GM21737 (cell line): Measurements from ENCODE around the gene PLXNA3.
"Not testable (repeated sequence)": the region's sequence is repeated elsewhere in the genome, so short reads cannot be mapped to it uniquely, and the experiment has no call there.

Experiments used
- ATAC-seq: cut with Tn5 transposase; IDR thresholded peaks from one replicate; pipeline ENCODE4 v1.9.1; 2021; ENCODE audit warnings: mild to moderate bottlenecking, moderate library complexity; ENCODE audit not compliant: unreplicated experiment

PLXNA3 gene

DNA sequence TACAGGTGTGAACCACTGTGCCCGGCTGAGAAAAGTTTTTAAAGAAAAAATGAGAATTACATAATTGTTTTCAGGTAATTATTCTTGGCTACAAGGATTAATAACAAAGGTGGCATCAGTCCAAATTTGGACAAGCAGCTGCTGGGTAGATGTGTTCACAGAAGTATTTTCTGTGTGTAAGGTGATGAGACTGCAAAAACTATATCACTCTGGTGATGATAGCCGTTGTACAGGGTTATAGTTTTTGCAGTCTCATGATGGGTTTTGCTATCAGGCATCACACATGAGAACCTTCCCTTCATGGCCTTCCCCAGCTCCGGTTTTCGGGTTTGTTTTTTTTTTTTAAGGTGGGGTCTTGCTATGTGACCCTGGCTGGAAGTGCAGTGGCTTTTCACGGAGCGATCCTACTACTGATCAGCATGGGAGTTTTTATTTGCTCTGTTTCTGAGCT lies 37.4 kb downstream of the PLXNA3 start:
- no peak for ATAC-seq

DNA sequence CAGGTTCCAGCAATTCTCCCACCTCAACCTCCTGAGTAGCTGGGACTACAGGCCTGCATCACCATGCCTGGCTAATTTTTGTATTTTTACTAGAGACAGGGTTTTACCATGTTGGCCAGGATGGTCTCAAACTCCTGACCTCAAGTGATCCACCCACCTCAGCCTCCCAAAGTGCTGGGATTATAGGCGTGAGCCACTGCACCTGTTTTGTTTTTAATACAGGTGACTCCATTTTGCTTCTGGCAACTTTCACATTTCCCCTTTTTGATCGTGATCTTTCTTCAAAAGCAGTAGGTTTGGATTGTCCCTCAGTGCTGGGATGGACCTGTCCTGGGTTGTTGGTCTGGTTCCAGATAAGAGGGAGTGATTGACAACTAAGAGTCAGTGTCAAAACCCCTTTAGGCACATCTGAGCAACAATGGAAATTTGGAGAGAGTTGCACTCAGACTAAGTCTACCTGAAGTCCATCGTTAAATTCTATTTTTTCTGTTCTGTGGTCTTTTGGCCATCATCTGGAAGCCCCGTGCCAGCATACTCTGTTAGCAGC lies 38.6 kb downstream of the PLXNA3 start:
- not testable (repeated sequence) for ATAC-seq

DNA sequence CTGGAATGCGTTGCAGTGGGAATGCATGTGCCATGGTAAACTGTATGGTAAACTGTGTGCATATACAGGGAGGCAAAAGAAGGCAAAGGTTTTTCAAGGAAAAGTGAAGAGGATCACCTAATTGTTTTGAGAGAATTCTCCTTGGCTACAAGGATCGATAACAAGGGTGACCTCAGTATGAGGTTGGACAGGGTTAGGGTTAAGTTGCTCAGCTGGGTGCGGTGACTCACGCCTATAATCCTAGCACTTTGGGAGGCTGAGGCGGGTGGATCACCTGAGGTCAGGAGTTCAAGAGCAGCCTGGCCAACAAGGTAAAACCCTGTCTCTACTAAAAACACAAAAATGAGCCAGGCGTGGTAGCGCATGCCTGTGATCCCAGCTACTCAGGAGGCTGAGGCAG lies 43.3 kb downstream of the PLXNA3 start:
- not testable (repeated sequence) for ATAC-seq

DNA sequence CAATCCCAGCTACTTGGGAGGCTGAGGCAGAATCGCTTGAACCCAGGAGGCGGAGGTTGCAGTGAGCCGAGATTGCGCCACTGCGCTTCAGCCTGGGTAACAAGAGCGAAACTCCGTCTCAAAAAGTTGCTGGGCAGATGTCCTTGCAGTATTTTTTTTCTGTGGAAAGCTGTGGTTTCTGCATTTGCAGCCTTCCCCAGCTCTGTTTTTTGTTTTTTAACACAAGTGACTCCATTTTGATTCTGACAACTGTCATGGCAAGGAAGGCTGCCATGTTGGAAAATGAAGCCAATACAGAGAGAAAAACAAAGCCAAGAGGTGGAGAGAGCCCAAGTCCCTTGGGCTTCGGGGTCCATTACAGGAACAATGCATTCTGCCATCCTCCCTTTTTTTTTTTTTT lies 44.0 kb downstream of the PLXNA3 start:
- no peak for ATAC-seq

DNA sequence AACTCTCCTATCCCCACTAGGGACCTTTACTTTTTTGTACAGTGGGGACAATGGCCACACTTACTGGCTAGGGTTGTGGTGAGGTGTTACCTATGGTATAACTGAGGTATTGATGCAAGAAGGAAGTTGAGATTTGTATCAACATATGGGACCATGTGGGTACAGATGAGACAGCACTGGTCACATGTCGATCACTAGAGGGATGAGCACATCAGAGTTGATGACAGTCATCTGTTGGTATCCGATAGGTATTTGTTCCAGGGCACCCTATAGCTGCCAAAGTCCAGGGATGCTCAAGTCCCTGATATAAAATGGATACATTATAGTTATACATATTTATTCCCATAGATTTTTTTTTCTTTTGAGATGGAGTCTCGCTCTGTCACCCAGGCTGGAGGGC lies 44.9 kb downstream of the PLXNA3 start:
- ATAC-seq = no peak

DNA sequence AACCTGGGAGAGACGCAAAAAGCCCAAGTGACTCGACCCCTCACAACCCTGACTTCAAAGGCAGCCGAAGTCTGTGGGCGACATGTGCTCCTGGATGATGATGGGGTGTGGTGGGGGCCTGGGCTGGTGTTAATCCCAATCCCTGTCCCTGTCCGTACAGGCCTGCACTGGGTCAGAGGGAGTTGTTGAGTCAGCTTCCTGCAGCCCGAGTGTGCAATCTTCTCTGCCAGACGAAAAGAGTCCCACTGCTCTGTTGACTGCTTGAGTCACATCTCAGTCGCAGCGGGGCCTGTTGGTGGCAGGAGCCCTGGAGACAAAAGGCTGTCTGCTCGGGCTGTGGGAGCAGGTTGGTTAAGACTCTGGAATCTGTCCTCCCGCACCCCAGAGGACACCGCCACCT lies 47.7 kb downstream of the PLXNA3 start:
- ATAC-seq = no peak

DNA sequence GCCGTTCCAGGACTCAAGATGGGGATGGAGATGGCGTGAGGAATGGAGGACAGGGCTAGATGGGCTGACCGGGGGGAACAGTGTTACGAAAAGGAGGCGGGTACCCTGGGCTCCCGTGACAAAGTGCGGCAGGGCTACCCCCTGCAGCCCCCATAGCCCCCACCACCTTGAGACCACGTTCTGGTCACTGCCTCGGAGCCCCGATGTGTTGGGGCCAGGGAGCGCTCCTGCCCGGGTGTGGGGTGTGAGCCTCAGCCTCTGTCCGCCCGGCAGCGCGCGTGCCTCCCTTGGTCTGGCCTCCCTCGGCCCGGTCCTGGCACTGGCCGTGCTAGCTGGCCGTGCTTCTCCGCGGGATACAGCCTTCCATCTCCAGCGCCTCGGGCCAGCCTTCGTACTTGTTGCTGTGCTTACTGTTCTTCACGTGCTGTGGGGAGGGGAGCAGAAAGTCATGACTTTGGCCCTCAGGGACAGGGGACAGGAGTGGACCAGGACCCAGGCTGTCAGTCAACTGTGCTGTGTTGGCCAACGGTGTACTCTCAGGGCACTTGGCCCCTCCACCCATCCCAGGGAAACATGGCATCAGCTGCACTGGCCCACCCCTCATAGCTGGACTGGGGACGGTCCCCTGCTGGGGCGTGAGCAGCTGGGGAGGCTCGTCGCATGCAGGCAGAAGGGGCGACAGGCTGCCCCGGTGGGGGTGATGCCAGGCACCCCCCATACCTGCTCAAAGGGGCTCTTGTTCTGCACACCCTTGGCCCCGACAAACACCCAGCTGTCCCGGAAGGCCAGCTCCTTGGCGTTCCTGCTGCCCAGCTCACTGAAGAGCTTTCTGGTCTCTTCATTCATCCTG lies 48.6 kb downstream of the PLXNA3 start:
- ATAC-seq = no peak

DNA sequence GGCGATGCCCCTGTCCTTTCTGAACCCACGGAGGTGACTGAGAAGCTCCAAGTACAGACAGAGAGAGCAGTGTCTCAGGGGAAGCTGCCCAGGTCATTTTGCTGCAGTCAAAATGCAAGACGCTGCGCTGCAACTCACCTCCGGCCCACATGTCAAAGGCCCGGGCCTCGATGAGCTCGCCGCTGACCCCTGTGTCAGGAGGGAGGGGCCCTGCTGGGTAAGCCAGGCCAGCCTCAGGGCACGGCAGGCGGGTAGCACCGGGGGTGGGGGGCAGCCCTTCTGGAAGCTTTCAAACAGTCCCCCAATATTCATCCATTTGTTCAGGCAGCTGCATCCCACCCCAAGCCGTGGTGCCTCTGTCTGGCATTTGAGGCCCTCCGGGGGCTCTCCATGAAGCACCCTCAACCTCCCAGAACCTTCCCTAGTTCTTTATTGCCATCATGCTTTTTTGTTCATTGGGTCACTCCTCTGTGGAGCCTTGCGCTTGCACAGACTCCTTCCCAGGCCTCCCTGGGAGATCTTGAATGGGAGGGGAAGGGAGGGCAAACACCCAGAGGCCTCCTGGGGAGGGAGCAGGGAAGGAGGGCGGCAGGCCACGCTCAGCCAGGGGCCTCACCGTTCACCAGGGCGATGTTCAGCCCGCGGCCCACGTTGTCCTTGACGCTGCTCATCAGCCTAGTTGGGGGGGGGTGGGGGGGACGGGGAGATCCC lies 49.7 kb downstream of the PLXNA3 start:
- no peak for ATAC-seq

DNA sequence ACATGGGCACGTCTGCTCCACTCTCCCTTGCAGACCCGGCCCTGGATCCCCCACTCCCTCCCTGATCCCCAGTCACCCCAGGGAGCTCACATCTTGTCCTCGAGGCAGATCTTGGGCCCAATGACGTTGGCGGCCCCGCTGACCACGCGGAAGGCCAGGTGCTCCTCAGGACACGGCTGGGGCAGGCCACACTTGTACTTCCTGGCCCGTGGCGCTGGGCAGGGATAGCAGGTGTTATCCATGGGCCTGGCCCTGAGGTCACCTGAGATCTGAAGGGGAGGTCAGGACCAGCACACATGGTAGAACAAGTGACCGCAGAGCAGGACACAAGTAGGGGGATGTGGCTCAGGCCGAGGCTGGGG lies 50.3 kb downstream of the PLXNA3 start:
- ATAC-seq = no peak

DNA sequence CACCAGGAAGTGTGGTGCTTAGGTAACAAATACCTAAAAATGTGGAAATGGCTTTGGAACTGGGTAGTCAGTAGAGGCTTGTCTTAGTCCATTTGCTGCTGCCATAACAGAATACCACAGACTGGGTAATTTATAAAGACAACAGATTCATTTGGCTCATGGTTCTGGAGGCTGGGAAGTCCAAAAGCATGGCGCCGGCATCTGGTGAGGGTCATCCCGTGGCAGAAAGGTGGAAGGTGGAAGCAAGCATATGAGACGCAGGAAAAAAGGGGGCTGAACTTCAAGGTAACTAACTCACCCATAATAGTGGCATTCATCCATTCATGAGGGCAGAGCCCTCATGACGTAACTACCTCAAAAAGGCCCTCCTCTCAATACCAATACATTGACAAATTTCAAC lies 51.4 kb downstream of the PLXNA3 start:
- ATAC-seq = no peak

DNA sequence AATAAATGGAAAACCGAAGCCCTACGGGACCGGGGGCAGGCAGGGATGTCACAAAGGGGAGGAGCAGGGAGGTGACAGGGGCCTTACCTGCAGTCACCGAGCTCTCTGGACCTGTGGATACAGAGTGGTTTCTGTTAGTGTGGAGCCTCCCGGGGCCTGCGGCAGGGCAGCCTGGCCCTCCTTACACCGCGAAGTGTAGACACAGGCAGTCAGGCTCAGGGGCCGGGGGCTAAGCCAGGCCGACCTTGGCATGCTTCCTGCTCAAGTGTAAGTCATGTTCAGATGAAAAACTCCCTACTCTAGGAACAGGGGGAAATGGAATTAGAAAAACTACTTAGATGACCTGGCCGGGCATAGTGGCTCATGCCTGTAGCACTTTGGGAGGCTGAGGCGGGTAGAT lies 53.7 kb downstream of the PLXNA3 start:
- no peak for ATAC-seq

DNA sequence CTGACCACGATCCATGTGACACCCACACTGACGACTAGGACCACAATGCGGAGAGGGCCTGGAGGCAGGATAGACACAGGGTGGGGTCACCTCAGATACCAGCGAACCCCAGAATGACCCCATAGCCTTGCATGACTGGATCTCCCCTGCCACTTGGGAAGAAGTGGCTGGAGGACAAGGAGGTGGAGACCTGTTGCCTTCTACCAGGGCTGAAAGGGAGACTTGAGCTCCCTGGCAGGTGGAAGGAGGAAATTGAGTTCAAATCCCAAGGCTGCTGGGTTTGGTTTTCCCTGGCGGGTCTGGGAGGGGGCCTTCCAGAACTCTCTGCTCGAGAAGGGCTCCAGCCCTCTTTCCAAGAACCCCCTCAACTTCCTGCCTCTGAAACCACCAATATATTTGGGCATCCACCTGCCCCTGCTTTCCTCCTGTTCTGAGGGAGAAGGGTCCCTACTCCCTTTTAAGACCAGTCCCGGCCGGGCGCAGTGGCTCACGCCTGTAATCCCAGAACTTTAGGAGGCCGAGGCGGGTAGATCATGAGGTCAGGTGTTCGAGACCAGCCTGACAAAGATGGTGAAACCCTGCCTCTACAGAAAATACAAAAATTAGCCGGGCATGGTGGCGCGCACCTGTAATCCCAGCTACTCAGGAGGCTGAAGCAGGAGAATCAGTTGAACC lies 54.9 kb downstream of the PLXNA3 start:
- no peak for ATAC-seq

DNA sequence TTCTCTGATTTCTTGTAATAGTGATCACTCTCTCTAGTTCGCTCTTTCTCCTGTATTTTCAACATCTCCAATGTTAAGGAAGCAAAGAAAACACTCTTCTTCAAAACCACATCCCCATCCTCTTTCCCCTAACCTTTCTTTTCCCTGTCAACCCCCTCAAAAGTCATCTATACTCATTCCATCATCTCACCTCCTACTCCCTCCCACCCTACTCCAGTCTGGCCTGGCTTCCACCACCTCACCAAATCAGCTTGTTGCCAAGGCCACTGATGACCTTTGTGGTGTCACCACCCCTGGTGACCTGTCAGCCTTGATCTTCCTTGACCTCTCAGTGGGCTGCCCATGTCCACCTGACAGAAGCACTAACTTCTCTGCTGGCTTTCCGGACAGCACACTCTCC lies 55.6 kb downstream of the PLXNA3 start:
- no peak for ATAC-seq

DNA sequence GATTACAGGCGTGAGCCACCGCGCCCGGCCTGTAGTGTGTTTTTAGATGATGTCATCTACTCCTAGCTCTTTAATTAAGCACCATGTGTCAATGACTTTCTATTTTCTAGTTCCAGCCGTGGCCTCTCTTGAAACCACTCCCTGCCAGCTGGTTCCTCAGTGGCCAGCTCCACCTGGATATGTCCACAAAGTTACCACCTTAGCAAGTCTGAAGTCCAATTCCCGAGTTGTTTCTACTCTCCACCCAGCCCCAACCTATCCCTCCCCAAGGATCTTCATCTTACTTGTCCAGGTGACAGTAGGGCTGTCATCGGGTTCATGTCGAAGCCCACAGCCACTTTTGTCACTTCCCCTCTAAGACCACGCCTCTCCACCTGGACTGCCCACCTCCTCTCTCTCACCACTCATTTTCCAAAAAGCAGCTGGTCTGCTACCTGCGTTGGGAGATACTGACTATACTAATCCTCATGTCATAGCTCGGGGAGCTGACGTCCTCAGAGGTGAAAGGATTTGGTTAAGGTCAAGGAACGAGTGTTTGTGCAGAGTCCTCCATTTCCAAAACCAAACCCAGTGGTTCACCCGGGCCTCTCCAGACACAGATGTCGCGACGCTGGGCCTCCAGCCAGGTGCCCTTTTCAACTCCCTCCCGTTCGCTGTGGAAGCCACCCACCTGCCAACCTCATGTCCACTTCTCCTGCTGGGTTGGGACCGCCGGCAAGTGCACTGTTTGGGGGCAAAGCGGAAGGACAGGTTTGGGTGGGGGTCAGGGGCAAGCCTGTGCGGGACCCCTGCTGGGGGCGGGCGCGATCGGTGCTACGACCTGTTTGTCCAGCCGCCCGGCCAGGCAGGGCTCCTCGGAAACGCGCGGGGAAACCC lies 57.2 kb downstream of the PLXNA3 start:
- no peak for ATAC-seq

DNA sequence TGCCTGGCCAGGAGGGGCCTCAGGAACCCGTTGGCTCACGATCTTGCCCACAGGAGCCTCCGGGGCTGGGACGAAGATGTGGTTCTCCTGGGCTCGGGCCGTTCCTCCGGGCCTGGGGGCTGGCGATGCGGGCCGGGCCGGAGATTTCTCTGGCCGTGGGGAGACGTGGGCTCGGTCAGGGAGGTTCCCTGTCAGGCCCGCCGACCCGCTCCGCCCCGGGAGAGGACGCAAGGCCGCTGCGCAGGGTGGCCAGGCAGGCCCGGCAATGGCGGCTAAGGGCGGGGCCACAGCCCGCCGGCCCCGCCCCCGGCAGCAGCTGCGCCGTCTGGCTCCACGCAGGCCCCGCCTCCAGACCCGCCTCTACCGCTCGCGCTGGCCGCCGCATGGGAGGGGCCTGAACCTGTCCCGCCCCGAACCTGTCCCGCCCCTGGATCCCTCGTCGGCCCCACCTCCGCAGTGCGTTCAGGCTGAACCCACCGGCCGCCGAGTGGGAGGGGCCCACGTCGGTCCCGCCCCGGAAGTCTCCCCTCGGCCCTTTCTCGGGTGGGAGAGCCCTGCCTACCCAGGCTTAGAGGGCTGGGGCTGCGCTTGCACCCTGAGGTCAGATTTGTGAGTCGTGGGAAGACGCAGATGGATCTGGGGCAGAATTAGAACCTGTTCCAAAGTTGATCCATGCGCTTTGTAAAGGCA lies 58.0 kb downstream of the PLXNA3 start, which contains the start of gene FAM3A:
Gene FAM3A, minus strand, starts transcription at position 267 of the 690 bp plus-strand sequence. CDS start 460 bp downstream, outside the sequence.
- ATAC-seq = peak; percentile 93

DNA sequence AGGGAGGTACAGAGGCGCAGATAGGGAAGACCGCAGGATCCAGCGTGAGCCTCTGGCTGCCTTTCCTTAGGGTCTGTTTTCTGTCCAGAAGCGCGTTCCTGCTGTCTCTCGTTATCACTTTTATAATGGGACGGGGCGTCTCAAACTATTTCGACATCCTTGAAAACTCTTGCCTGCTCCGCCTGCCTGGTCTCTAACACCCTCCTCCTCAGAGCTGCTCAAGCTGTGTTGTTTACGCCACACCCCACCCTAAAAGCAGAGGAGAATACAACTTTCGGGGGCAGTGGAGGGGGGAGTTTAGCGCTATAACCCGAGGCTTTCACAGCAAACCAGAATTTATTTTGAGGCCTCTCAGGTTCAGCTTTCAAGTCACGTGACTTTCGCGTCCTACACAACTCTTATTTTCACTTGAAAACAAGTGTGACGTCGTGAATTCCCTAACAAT lies 58.6 kb downstream of the PLXNA3 start:
- ATAC-seq = no peak

DNA sequence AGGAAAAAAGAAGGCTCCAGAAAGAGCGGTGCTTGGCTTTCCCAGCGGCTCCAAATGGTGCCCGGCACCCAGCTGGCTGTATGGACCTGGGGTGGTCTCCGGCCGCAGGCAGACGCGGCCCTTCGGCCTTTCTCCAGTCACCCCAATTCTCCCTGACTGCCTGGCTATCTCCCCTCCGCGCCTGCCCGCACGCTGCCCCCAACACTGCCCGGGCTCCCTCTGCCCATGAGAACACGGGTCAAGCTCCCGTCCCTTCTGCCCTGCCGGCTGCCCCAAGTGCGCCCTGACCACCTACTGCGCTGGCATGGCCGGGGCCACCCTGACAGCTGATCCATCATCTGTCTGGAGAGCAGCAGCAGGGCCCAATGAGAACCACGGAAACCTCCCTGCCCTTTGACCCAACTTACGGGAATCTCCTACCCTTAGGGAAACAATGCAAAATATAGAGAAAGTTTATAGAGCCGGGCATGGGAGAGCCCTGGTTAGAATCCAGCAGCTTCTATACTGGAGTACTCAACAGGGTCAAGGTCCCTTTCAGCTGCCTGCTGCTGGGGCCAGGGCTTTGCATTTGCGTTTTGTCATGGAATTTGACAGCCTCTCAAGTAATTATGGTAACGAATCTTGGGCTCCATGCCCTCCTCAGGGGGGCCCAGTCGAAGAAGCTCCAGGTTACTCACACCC lies 59.2 kb downstream of the PLXNA3 start:
- ATAC-seq = no peak

DNA sequence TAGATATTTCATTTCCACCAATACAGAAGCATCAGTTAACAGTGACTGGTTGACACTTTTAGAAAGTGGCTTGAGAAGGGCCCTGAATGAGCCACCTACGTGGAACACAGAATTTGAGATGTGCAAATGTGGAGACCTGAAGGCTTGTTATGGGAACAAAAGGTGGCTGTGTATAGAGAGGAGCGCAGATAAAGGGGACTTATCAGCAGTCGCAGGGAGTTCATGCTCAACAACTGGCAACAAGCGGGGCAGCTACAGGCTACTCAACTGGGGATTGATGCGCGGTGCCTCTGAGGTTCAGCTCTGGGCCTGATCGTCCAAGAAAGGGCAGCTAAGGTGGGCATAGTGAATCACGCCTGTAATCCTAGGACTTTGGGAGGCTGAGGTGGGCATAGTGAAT lies 61.3 kb downstream of the PLXNA3 start:
- ATAC-seq = no peak
